SK-N-SH (cell line): ENCODE measurements around the gene OXGR1. TPM values are rescaled to one million over a fixed set of nuclear protein-coding genes. Genes with fewer than 3 reads are reported as not detected.

Source experiments
- CTCF ChIA-PET: fragments of 300-600, 350-600 bp; formaldehyde crosslinking; extraction: SDS; loops from one replicate; lab custom pipeline; 2021; lab: Yijun Ruan, JAX
- POLR2A ChIA-PET: fragments of 350-600 bp; sonication (Branson Sonifier 250); formaldehyde crosslinking; extraction: SDS; loops from one replicate; lab custom pipeline; 2020; ENCODE audit warnings: antibody characterized with exemption, inconsistent platforms; lab: Yijun Ruan, JAX
- DNase-seq: peaks from one replicate; pipeline ENCODE4 v3.0.0; 2012
- H2AFZ ChIP-seq: fragments of 200-600 bp; sonication (generic); 2 replicates; pipeline ENCODE4 v1.8.1; 2016; ENCODE audit warnings: antibody characterized with exemption, mild to moderate bottlenecking, low read depth
- H3F3A ChIP-seq: fragments of 200-600 bp; sonication (generic); replicated peaks from 2 replicates; pipeline ENCODE3; 2016; ENCODE audit warnings: antibody characterized with exemption, mild to moderate bottlenecking; ENCODE audit not compliant: insufficient read depth
- H3K27ac ChIP-seq, 2 experiments: fragments of 200-500 bp in 1 of 2; fragments of 200-600 bp in 1 of 2; sonication (Bioruptor generic) in 1 of 2; sonication (generic), shearing (Covaris generic) in 1 of 2; 2 replicates each; pipeline versions ENCODE4 v1.5.1 to v1.6.1; 2014 to 2016; ENCODE audit warnings: low read depth in 2 of 2, inconsistent platforms in 1 of 2, low read length in 1 of 2, mild to moderate bottlenecking in 1 of 2, mixed read lengths in 1 of 2
- H3K27me3 ChIP-seq: fragments of 200-600 bp; sonication (generic), shearing (Covaris generic); 2 replicates; pipeline ENCODE4 v1.6.1; 2016; ENCODE audit warnings: mixed run types; ENCODE audit not compliant: insufficient read depth
- H3K36me3 ChIP-seq, 2 experiments: fragments of 200-500 bp in 1 of 2; fragments of 200-600 bp in 1 of 2; sonication (Bioruptor generic) in 1 of 2; sonication (generic) in 1 of 2; replicated peaks in 1 of 2; 2 replicates each; pipeline versions ENCODE3 to v1.5.1; 2014 to 2016; ENCODE audit warnings: low read length in 1 of 2, mild to moderate bottlenecking in 1 of 2; ENCODE audit not compliant: insufficient read depth in 2 of 2, control insufficient read depth in 1 of 2
- H3K4me1 ChIP-seq, 2 experiments: fragments of 200-500 bp in 1 of 2; fragments of 200-600 bp in 1 of 2; sonication (Bioruptor generic) in 1 of 2; sonication (generic), shearing (Covaris generic) in 1 of 2; 2 replicates each; pipeline versions ENCODE4 v1.5.1 to v1.6.1; 2014 to 2016; ENCODE audit warnings: low read depth in 1 of 2, low read length in 1 of 2, mixed run types in 1 of 2; ENCODE audit not compliant: insufficient read depth in 2 of 2, control insufficient read depth in 1 of 2
- H3K4me2 ChIP-seq: fragments of 200-600 bp; sonication (generic), shearing (Covaris generic); 2 replicates; pipeline ENCODE4 v1.6.1; 2017; ENCODE audit warnings: mixed run types
- H3K4me3 ChIP-seq, 2 experiments: fragments of 200-500 bp in 1 of 2; fragments of 200-600 bp in 1 of 2; sonication (Bioruptor generic) in 1 of 2; sonication (generic), shearing (Covaris generic) in 1 of 2; 2 replicates each; pipeline versions ENCODE4 v1.5.1 to v1.8.1; 2014 to 2016; ENCODE audit warnings: low read depth in 2 of 2, inconsistent platforms in 1 of 2, low read length in 1 of 2, mild to moderate bottlenecking in 1 of 2, mixed read lengths in 1 of 2, moderate library complexity in 1 of 2
- H3K79me2 ChIP-seq: fragments of 200-600 bp; sonication (generic); 2 replicates; pipeline ENCODE4 v1.8.1; 2017; ENCODE audit warnings: mild to moderate bottlenecking; ENCODE audit not compliant: insufficient read depth
- H3K9ac ChIP-seq: fragments of 200-600 bp; sonication (generic); 2 replicates; pipeline ENCODE4 v1.6.1; 2017; ENCODE audit warnings: mixed run types
- H3K9me2 ChIP-seq: fragments of 200-600 bp; sonication (generic); 2 replicates; pipeline ENCODE4 v1.6.1; 2017; ENCODE audit warnings: mixed run types
- H3K9me3 ChIP-seq: fragments of 200-600 bp; sonication (generic); 2 replicates; pipeline ENCODE4 v1.6.1; 2017; ENCODE audit warnings: mixed run types, mild to moderate bottlenecking, moderate library complexity
- H4K20me1 ChIP-seq: fragments of 200-600 bp; sonication (generic); 2 replicates; pipeline ENCODE4 v1.6.1; 2017; ENCODE audit warnings: mild to moderate bottlenecking, mixed run types; ENCODE audit not compliant: insufficient read depth
- CHD2 ChIP-seq: fragments of 150-350 bp; IDR thresholded peaks from 2 replicates; pipeline ENCODE4 v1.6.1; 2018; ENCODE audit warnings: low read length; ENCODE audit not compliant: partially characterized antibody
- EP300 ChIP-seq, 2 experiments: IDR thresholded peaks; 2 replicates each; pipeline versions ENCODE4 v1.4.0 to v1.6.1; 2012; ENCODE audit warnings: borderline replicate concordance in 1 of 2, low read depth in 1 of 2, low read length in 1 of 2
- FOSL2 ChIP-seq: IDR thresholded peaks from 2 replicates; pipeline ENCODE4 v1.4.0; 2012; ENCODE audit warnings: low read depth, mild to moderate bottlenecking, moderate library complexity, borderline replicate concordance
- FOXM1 ChIP-seq: IDR thresholded peaks from 2 replicates; pipeline ENCODE4 v1.4.0; 2012; ENCODE audit warnings: low read depth, mild to moderate bottlenecking
- GATA2 ChIP-seq: sonication (generic); formaldehyde crosslinking; IDR thresholded peaks from 2 replicates; pipeline ENCODE4 v1.5.0; 2020; ENCODE audit warnings: mild to moderate bottlenecking, missing genetic modification reagents
- MEF2A ChIP-seq: IDR thresholded peaks from 2 replicates; pipeline ENCODE4 v1.4.0; 2012; ENCODE audit warnings: low read depth, borderline replicate concordance
- NFIC ChIP-seq: IDR thresholded peaks from 2 replicates; pipeline ENCODE4 v1.4.0; 2012; ENCODE audit warnings: borderline replicate concordance
- NRF1 ChIP-seq: IDR thresholded peaks from 2 replicates; pipeline ENCODE4 v1.6.1; 2012; ENCODE audit warnings: low read depth, mild to moderate bottlenecking, low read length
- RAD21 ChIP-seq: IDR thresholded peaks from 2 replicates; pipeline ENCODE4 v1.6.1; 2012; ENCODE audit warnings: mild to moderate bottlenecking, low read length
- RXRA ChIP-seq: IDR thresholded peaks from 2 replicates; pipeline ENCODE4 v1.4.0; 2012; ENCODE audit warnings: low read depth, mild to moderate bottlenecking, borderline replicate concordance
- YY1 ChIP-seq: IDR thresholded peaks from 2 replicates; pipeline ENCODE4 v1.4.0; 2012; ENCODE audit warnings: low read depth, mild to moderate bottlenecking
- WGBS: methylation state at CpG from one replicate; pipeline ENCODE4 v1.1.6; 2017; ENCODE audit warnings: low lambda C conversion rate; 5-methylcytosine and 5-hydroxymethylcytosine counted together
- polyA plus RNA-seq, 3 experiments: library from polyadenylated mRNA; depleted of rRNA; stranded (reverse); fragments of >200 nt; gene quantifications; 2 replicates each; pipeline ENCODE4 v1.2.3, GENCODE V29; 2012
- TF ChIP-seq, protein P1 (sequence below): IDR thresholded peaks from 2 replicates; pipeline ENCODE4 v1.6.1; 2012; ENCODE audit warnings: mild to moderate bottlenecking, low read depth, low read length, moderate library complexity
- TF ChIP-seq, protein P2 (sequence below): fragments of 150-350 bp; IDR thresholded peaks from 2 replicates; pipeline ENCODE4 v1.6.1; 2017; ENCODE audit warnings: antibody characterized with exemption, low read length, low read depth, borderline replicate concordance
- TF ChIP-seq, protein P3 (sequence below): fragments of 200-600 bp; sonication (generic); IDR thresholded peaks from 2 replicates; pipeline ENCODE4 v1.6.1; 2017; ENCODE audit warnings: antibody characterized with exemption, mild to moderate bottlenecking, moderate library complexity
- TF ChIP-seq, protein P4 (sequence below): IDR thresholded peaks from 2 replicates; pipeline ENCODE4 v1.4.0; 2012; ENCODE audit warnings: low read depth, borderline replicate concordance
- TF ChIP-seq, protein P5 (sequence below): fragments of 150-350 bp; IDR thresholded peaks from 2 replicates; pipeline ENCODE4 v1.6.1; 2016; ENCODE audit warnings: mild to moderate bottlenecking, low read depth, low read length
- TF ChIP-seq, protein P6 (sequence below): IDR thresholded peaks from 2 replicates; pipeline ENCODE4 v1.4.0; 2012; ENCODE audit warnings: low read depth

Gene OXGR1
- polyA plus RNA-seq, 1 of the 3 experiments (the other 2 are of a cell fraction), result not detected

DNA sequence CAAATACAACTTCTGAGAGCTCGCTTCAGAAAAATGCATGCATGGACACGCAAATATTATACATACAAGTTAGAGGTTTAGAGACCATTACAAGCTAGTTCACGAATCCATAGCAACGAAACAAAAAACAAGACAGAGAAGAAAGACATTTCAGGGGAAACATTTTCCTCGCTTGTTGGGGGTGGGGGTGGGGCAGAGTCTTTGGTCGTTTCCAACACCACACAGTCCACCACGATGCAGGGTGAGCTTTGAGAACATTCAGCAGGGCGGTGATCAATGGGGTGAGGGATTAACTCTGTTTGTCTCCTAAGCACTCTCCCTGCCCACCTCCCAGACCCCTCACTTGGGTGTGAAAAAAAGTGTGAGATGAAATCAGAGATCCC is 651 bp downstream of the OXGR1 start (continued):
- TF ChIP-seq, protein P1, sequence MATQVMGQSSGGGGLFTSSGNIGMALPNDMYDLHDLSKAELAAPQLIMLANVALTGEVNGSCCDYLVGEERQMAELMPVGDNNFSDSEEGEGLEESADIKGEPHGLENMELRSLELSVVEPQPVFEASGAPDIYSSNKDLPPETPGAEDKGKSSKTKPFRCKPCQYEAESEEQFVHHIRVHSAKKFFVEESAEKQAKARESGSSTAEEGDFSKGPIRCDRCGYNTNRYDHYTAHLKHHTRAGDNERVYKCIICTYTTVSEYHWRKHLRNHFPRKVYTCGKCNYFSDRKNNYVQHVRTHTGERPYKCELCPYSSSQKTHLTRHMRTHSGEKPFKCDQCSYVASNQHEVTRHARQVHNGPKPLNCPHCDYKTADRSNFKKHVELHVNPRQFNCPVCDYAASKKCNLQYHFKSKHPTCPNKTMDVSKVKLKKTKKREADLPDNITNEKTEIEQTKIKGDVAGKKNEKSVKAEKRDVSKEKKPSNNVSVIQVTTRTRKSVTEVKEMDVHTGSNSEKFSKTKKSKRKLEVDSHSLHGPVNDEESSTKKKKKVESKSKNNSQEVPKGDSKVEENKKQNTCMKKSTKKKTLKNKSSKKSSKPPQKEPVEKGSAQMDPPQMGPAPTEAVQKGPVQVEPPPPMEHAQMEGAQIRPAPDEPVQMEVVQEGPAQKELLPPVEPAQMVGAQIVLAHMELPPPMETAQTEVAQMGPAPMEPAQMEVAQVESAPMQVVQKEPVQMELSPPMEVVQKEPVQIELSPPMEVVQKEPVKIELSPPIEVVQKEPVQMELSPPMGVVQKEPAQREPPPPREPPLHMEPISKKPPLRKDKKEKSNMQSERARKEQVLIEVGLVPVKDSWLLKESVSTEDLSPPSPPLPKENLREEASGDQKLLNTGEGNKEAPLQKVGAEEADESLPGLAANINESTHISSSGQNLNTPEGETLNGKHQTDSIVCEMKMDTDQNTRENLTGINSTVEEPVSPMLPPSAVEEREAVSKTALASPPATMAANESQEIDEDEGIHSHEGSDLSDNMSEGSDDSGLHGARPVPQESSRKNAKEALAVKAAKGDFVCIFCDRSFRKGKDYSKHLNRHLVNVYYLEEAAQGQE, result no peak
- TF ChIP-seq YY1 (no peak), FOXM1 (no peak), FOSL2 (no peak)
- TF ChIP-seq, protein P2, sequence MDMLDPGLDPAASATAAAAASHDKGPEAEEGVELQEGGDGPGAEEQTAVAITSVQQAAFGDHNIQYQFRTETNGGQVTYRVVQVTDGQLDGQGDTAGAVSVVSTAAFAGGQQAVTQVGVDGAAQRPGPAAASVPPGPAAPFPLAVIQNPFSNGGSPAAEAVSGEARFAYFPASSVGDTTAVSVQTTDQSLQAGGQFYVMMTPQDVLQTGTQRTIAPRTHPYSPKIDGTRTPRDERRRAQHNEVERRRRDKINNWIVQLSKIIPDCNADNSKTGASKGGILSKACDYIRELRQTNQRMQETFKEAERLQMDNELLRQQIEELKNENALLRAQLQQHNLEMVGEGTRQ, result no peak
- TF ChIP-seq, protein P3, sequence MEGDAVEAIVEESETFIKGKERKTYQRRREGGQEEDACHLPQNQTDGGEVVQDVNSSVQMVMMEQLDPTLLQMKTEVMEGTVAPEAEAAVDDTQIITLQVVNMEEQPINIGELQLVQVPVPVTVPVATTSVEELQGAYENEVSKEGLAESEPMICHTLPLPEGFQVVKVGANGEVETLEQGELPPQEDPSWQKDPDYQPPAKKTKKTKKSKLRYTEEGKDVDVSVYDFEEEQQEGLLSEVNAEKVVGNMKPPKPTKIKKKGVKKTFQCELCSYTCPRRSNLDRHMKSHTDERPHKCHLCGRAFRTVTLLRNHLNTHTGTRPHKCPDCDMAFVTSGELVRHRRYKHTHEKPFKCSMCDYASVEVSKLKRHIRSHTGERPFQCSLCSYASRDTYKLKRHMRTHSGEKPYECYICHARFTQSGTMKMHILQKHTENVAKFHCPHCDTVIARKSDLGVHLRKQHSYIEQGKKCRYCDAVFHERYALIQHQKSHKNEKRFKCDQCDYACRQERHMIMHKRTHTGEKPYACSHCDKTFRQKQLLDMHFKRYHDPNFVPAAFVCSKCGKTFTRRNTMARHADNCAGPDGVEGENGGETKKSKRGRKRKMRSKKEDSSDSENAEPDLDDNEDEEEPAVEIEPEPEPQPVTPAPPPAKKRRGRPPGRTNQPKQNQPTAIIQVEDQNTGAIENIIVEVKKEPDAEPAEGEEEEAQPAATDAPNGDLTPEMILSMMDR, result no peak

DNA sequence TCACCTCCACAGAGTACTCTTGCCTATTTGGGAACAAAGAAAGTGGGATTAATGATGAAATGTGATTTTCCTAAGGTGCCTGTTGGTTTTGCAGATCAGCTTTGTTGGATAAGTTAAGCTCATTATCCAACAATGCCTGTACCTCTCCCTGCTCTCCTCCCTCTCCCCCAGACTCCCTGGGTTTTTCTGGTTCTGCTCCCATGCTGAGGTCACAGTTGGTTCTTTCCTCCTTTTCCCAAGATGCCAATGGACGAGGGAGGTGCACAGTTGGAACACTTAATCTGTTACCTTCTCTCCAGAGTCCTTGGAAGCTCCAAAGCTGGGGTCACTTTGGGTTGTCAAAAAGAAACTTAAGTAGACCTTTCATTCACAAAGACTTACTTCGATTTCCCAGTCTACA is 1.6 kb downstream of the OXGR1 start:
- 38% methylated on average over 2 of the region's 2 CpGs for WGBS
- no peak overlapping the region for H3K4me3 ChIP-seq
- H3K4me1 ChIP-seq, result peaks cover 0 to 5% of the 10 kb centered on the region in 2 experiments; a peak in 1 of 4 replicates
- H3K9me3 ChIP-seq, result no peaks in the 10 kb centered on the region
- no peaks in the 10 kb centered on the region for H3K79me2 ChIP-seq
- ChIA-PET CTCF (interaction anchor here (1.6 to 2.0 kb wide), 3 partner anchors 9 to 26 kb away, joined by 4 to 6 read pairs (median 5); no protein-coding TSS in a partner anchor), POLR2A (no interaction called here)
- H3K27me3 ChIP-seq, result peaks cover 6% of the 10 kb centered on the region; the same call in 1 of the 2 replicates
- H3K9ac ChIP-seq, result no peak overlapping the region
- H4K20me1 ChIP-seq, result no peaks in the 10 kb centered on the region
- H2AFZ ChIP-seq, result no peak overlapping the region
- H3K4me2 ChIP-seq, result no peak overlapping the region
- H3K36me3 ChIP-seq, result no peaks in the 10 kb centered on the region
- H3K9me2 ChIP-seq, result no peaks in the 10 kb centered on the region
- no peaks in the 10 kb centered on the region for H3F3A ChIP-seq
- no peak for DNase-seq
- H3K27ac ChIP-seq, result no peak overlapping the region
- TF ChIP-seq CHD2 (no peak), EP300 (IDR thresholded peaks at IDR 0.05; ENCODE audit: borderline replicate concordance in 1 of 2, low read depth in 1 of 2, low read length in 1 of 2) (no peak), MEF2A (no peak), NRF1 (no peak), NFIC (no peak), RXRA (no peak), GATA2 (CRISPR knock-in tag) (no peak), RAD21 (no peak)
- TF ChIP-seq, protein P4, sequence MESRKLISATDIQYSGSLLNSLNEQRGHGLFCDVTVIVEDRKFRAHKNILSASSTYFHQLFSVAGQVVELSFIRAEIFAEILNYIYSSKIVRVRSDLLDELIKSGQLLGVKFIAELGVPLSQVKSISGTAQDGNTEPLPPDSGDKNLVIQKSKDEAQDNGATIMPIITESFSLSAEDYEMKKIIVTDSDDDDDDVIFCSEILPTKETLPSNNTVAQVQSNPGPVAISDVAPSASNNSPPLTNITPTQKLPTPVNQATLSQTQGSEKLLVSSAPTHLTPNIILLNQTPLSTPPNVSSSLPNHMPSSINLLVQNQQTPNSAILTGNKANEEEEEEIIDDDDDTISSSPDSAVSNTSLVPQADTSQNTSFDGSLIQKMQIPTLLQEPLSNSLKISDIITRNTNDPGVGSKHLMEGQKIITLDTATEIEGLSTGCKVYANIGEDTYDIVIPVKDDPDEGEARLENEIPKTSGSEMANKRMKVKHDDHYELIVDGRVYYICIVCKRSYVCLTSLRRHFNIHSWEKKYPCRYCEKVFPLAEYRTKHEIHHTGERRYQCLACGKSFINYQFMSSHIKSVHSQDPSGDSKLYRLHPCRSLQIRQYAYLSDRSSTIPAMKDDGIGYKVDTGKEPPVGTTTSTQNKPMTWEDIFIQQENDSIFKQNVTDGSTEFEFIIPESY, result no peak
- TF ChIP-seq, protein P5, sequence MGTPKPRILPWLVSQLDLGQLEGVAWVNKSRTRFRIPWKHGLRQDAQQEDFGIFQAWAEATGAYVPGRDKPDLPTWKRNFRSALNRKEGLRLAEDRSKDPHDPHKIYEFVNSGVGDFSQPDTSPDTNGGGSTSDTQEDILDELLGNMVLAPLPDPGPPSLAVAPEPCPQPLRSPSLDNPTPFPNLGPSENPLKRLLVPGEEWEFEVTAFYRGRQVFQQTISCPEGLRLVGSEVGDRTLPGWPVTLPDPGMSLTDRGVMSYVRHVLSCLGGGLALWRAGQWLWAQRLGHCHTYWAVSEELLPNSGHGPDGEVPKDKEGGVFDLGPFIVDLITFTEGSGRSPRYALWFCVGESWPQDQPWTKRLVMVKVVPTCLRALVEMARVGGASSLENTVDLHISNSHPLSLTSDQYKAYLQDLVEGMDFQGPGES, result no peak
- TF ChIP-seq, protein P6, sequence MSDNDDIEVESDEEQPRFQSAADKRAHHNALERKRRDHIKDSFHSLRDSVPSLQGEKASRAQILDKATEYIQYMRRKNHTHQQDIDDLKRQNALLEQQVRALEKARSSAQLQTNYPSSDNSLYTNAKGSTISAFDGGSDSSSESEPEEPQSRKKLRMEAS, result no peak
- TF ChIP-seq, protein P1, result no peak
